Upper lobe of left lung (tissue), 6 donors: ENCODE measurements around the gene SIL1. TPM values are rescaled to one million over a fixed set of nuclear protein-coding genes. Genes with fewer than 3 reads are reported as not detected.

Experiments used
- ATAC-seq, 2 donors: fragments of 200-7000 bp; cut with Tn5 transposase; one replicate each; pipeline ENCODE4 v1.9.1; 2022; ENCODE audit warnings: mild to moderate bottlenecking in 2 of 2, moderate library complexity in 2 of 2; ENCODE audit not compliant: low FRiP score in 2 of 2
- DNase-seq, 2 donors: peaks; one replicate each; pipeline ENCODE4 v3.0.0-alpha.2; 2019 to 2020
- H3K27ac ChIP-seq, 4 donors: fragments of 200-600 bp; sonication (generic); one replicate each; pipeline ENCODE4 v1.5.1; 2016 to 2019
- H3K27me3 ChIP-seq, 4 donors: fragments of 200-600 bp; sonication (generic); one replicate each; pipeline ENCODE4 v1.5.1; 2017 to 2019
- H3K36me3 ChIP-seq, 4 donors: fragments of 200-600 bp; sonication (generic); one replicate each; pipeline ENCODE4 v1.5.1; 2016 to 2019
- H3K4me1 ChIP-seq, 4 donors: fragments of 200-600 bp; sonication (generic); one replicate each; pipeline ENCODE4 v1.5.1; 2018 to 2019
- H3K4me3 ChIP-seq, 4 donors: fragments of 200-600 bp; sonication (generic); one replicate each; pipeline ENCODE4 v1.5.1; 2017 to 2019; ENCODE audit warnings: mild to moderate bottlenecking in 2 of 4, moderate library complexity in 1 of 4
- H3K9me3 ChIP-seq, 4 donors: fragments of 200-600 bp; sonication (generic); one replicate each; pipeline ENCODE4 v1.5.1; 2018 to 2019
- CTCF ChIP-seq, 6 experiments: fragments of 450-650 bp in 4 of 6; fragments of 200-600 bp in 2 of 6; sonication (generic) in 2 of 6; IDR thresholded peaks; one replicate each; pipeline ENCODE4 v1.5.1; 2016 to 2019; ENCODE audit warnings: antibody characterized with exemption in 6 of 6
- EP300 ChIP-seq, 4 donors: sonication (generic); formaldehyde crosslinking; IDR thresholded peaks; one replicate each; pipeline ENCODE4 v1.5.1; 2017; ENCODE audit warnings: antibody characterized with exemption in 4 of 4, control low read depth in 2 of 4
- POLR2A ChIP-seq, 4 donors: fragments of 450-650 bp; IDR thresholded peaks; one replicate each; pipeline ENCODE4 v1.5.1; 2016 to 2017; ENCODE audit warnings: antibody characterized with exemption in 4 of 4, mild to moderate bottlenecking in 2 of 4
- POLR2AphosphoS5 ChIP-seq, 2 donors: sonication (generic); formaldehyde crosslinking; IDR thresholded peaks; one replicate each; pipeline ENCODE4 v1.5.1; 2017; ENCODE audit warnings: antibody characterized with exemption in 2 of 2
- WGBS, 2 donors: methylation state at CpG; one replicate each; pipeline ENCODE4 v1.1.5; 2017 to 2018; 5-methylcytosine and 5-hydroxymethylcytosine counted together
- total RNA-seq, 6 donors: library from RNA; depleted of rRNA in 4 of 6; stranded (reverse); fragments of >200 nt in 4 of 6; gene quantifications; one replicate each; pipeline versions ENCODE4 v1.1.0 to v1.2.1, GENCODE V29; 2016 to 2021
- donor health status: DM: no; HTN: no; CAD: no; lungs with moderate emphysema.
- donor health status: DM: no; HTN: yes; CAD: no; lungs with severe emphysema.

The SIL1 gene
- total RNA-seq, 6 donors from 2014 or later, result 30.2 to 83.8 (median 51.2) TPM

GRCh38 chr5:138905541-138905940 lies 292.6 kb downstream of the SIL1 start:
- Histone ChIP-seq H3K36me3 (peaks cover 0 to 54% (median 34%) of the 10 kb centered on the region in 4 donors), H3K27ac (no peak overlapping the region), H3K4me1 (peaks cover 0 to 2% (median 0%) of the 10 kb centered on the region in 4 donors), H3K4me3 (no peak overlapping the region), H3K27me3 (no peaks in the 10 kb centered on the region), H3K9me3 (no peaks in the 10 kb centered on the region)
- DNase-seq (no peak), ATAC-seq (peak in 1 of 2 donors; percentile 58)
- 89 to 100% methylated on average over 1 of the region's 1 CpG for WGBS, 2 donors
- TF ChIP-seq POLR2AphosphoS5 (IDR thresholded peaks at IDR 0.05) (peak in 1 of 2 donors; percentile 17), EP300 (IDR thresholded peaks at IDR 0.05) (no peak)

DNA sequence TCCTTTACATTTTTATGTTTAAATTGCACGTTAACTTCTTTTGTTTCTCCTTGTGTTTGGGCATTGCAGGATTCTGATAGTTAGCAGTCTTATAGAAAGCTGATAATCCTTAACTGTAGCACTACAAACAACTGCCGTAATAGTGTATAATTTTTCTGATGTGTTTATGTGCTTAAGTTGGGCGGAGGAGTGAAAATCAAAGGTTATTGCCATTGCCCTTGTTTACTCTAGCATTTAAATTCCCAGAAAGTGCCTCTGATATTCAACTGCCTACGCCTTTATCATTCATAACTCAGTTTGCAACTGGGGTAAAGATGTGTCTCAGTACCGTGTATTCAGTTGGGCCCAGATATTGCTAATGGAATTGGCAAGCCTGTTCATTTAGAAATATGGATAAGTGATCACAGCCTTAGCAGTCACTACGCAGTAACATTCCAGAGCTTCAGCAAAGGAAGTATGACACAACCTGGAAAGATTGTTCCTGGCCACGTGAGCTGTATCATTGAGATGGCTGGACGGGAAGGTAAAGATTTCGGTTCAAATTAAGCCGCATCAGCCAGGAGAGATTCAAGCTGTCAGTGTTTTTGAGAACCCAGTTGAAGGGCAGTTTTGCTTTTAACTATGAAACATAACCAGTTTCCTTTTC lies 294.9 kb downstream of the SIL1 start:
- Histone ChIP-seq H3K4me3 (no peak overlapping the region), H3K4me1 (peaks cover 0 to 8% (median 4%) of the 10 kb centered on the region in 4 donors), H3K9me3 (no peaks in the 10 kb centered on the region), H3K36me3 (peaks cover 0 to 43% (median 34%) of the 10 kb centered on the region in 4 donors), H3K27ac (no peak overlapping the region), H3K27me3 (no peaks in the 10 kb centered on the region)
- no peak for DNase-seq
- TF ChIP-seq CTCF (IDR thresholded peaks at IDR 0.05) (no peak), EP300 (IDR thresholded peaks at IDR 0.05) (no peak)
- no peak for ATAC-seq
- 75 to 86% methylated on average over 10 of the region's 10 CpGs for WGBS, 2 donors

DNA sequence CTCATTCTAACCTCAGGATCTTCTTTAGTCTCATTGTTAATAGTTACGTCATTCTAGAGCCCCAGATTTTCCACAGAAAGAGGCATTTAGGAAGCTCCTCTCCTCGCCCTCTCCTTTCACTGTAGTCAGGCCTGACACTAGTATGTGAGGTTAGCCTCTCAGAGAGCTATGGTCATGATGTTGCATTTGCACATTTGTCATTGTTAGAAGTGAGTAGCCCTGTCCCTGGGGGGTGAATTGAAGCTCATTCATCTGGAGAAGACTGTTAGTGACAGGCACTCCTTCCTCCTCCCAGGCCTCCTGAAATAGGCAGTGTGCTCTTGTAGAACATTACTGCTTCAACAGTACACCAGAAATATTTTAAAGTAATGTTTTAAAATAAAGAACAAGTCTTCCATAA lies 296.5 kb downstream of the SIL1 start:
- Histone ChIP-seq H3K27ac (no peak overlapping the region), H3K27me3 (no peaks in the 10 kb centered on the region), H3K4me1 (peaks cover 0 to 8% (median 4%) of the 10 kb centered on the region in 4 donors), H3K36me3 (peaks cover 0 to 35% (median 28%) of the 10 kb centered on the region in 4 donors), H3K9me3 (no peaks in the 10 kb centered on the region), H3K4me3 (no peak overlapping the region)
- no peak for DNase-seq
- no peak for ATAC-seq
- WGBS, 2 donors, result 93 to 97% methylated on average over 2 of the region's 2 CpGs
- no peak for TF ChIP-seq EP300 (IDR thresholded peaks at IDR 0.05)
- no peak for TF ChIP-seq POLR2AphosphoS5 (IDR thresholded peaks at IDR 0.05)
- no peak for TF ChIP-seq POLR2A (IDR thresholded peaks at IDR 0.05)
- no peak for TF ChIP-seq CTCF (IDR thresholded peaks at IDR 0.05)

DNA sequence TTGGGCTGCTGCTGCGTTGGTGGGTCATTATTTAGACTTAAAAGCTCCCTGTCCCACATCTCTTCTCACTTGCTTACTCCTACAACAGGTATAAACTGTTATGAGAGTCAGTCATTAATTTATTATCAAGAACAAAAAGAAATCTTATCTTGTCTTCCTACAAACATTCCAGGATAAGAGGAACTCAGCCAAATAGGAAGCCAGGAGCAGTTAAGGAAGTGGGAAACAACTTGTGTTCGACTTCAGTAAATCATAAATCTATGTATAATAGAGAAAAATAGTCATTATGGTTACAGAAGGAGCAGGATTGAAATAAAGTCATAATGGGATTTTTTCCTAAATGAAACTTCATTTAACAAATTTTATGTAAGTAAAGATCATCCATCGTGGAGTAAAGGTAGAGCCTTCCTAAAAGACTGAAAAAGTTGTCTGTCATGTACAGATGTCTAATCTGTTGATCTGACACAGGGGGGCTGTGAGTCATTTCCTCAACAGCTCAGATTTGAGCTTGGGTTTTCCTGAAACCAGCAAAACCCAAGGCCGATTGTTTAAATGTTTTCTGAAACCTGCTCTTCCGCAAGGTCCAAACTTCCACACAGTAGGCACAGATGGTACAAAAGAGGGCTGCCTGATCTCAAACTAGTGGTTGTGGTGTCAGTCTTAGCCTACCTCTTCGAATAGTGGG lies 297.7 kb downstream of the SIL1 start:
- no peak for DNase-seq
- Histone ChIP-seq H3K9me3 (no peaks in the 10 kb centered on the region), H3K4me3 (no peak overlapping the region), H3K27me3 (no peaks in the 10 kb centered on the region), H3K27ac (peak overlapping the region in 2 of 4 donors; percentile 13 to 35), H3K36me3 (peaks cover 0 to 26% (median 16%) of the 10 kb centered on the region in 4 donors), H3K4me1 (peaks cover 0 to 8% (median 4%) of the 10 kb centered on the region in 4 donors)
- TF ChIP-seq POLR2AphosphoS5 (IDR thresholded peaks at IDR 0.05) (peak in 1 of 2 donors; percentile 24), CTCF (IDR thresholded peaks at IDR 0.05) (no peak)
- no peak for ATAC-seq
- WGBS, 2 donors, result 52 to 64% methylated on average over 6 of the region's 6 CpGs

DNA sequence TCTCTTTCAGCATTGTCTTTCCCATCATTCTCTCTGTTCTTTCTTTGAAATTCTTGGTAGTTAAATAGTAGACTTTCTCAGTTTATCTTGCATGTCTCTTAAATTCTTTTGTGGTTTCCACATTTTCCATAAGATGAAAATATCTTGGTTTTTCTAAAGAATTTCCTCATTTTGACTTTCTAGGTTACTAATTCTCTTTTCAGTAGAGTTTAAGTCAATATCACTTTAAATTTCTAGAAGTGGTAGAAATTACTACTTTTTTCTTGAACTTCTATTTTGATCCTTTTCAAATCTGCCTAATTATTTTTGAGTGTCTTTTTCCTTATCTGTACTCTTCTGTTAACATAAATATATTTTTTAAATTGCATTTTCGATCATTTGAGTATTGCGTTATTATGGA lies 299.4 kb downstream of the SIL1 start:
- ATAC-seq (no peak), DNase-seq (no peak)
- H3K4me1 ChIP-seq, result peaks cover 0 to 8% (median 4%) of the 10 kb centered on the region in 4 donors
- no peaks in the 10 kb centered on the region for H3K9me3 ChIP-seq
- TF ChIP-seq CTCF (IDR thresholded peaks at IDR 0.05), result no peak
- no peak for TF ChIP-seq POLR2AphosphoS5 (IDR thresholded peaks at IDR 0.05)
- TF ChIP-seq POLR2A (IDR thresholded peaks at IDR 0.05), result no peak
- TF ChIP-seq EP300 (IDR thresholded peaks at IDR 0.05), result no peak
- H3K27me3 ChIP-seq, result no peaks in the 10 kb centered on the region
- peaks cover 2 to 14% (median 8%) of the 10 kb centered on the region in 4 donors for H3K36me3 ChIP-seq
- H3K4me3 ChIP-seq, result no peak overlapping the region
- 83 to 87% methylated on average over 2 of the region's 2 CpGs for WGBS, 2 donors
- no peak overlapping the region for H3K27ac ChIP-seq
